KMS-11 (cell line): Measurements from ENCODE around the gene APOO.

ENCODE experiments used
- H2AFZ ChIP-seq: fragments of 200-600 bp; sonication (generic); 2 replicates; pipeline ENCODE4 v1.6.1; 2016; ENCODE audit warnings: antibody characterized with exemption, mixed run types, low read depth
- H3K27ac ChIP-seq: fragments of 200-600 bp; sonication (generic); 2 replicates; pipeline ENCODE4 v1.6.1; 2016; ENCODE audit warnings: mild to moderate bottlenecking, mixed run types
- H3K27me3 ChIP-seq: fragments of 200-600 bp; sonication (generic); 2 replicates; pipeline ENCODE4 v1.6.1; 2017; ENCODE audit warnings: mild to moderate bottlenecking, low read depth, mixed run types, moderate library complexity; ENCODE audit not compliant: insufficient read depth
- H3K36me3 ChIP-seq: fragments of 200-600 bp; sonication (generic); 2 replicates; pipeline ENCODE4 v1.6.1; 2017; ENCODE audit warnings: mild to moderate bottlenecking, mixed run types; ENCODE audit not compliant: insufficient read depth
- H3K4me1 ChIP-seq: fragments of 200-600 bp; sonication (generic); 2 replicates; pipeline ENCODE4 v1.6.1; 2016; ENCODE audit warnings: mild to moderate bottlenecking, low read depth, mixed run types; ENCODE audit not compliant: poor library complexity, severe bottlenecking
- H3K4me2 ChIP-seq: fragments of 200-600 bp; sonication (generic); 2 replicates; pipeline ENCODE4 v1.7.0; 2016; ENCODE audit warnings: mild to moderate bottlenecking, mixed run types
- H3K4me3 ChIP-seq: fragments of 200-600 bp; sonication (generic); IDR thresholded peaks from 2 replicates; pipeline ENCODE4 v1.6.1; 2017; ENCODE audit warnings: low read depth, low read length, mixed read lengths; ENCODE audit not compliant: insufficient read depth
- H3K79me2 ChIP-seq: fragments of 200-600 bp; sonication (generic); 2 replicates; pipeline ENCODE4 v1.6.1; 2016; ENCODE audit warnings: low read depth, mixed run types; ENCODE audit not compliant: insufficient read depth
- H3K9ac ChIP-seq: fragments of 200-600 bp; sonication (generic); 2 replicates; pipeline ENCODE4 v1.6.1; 2016; ENCODE audit warnings: mild to moderate bottlenecking, mixed run types
- H4K20me1 ChIP-seq: fragments of 200-600 bp; sonication (generic); 2 replicates; pipeline ENCODE4 v1.6.1; 2016; ENCODE audit warnings: mild to moderate bottlenecking, mixed run types; ENCODE audit not compliant: insufficient read depth
- CTCF ChIP-seq: fragments of 200-600 bp; sonication (generic); conservative IDR thresholded peaks from 2 replicates; pipeline ENCODE4 v1.6.1; 2017; ENCODE audit warnings: low read depth, mild to moderate bottlenecking, antibody characterized with exemption, low read length, moderate library complexity, mixed read lengths

The APOO gene

GRCh38 chrX:23799469-23800065 is 108.2 kb downstream of the APOO start:
- no peak overlapping the region for H3K4me3 ChIP-seq
- no peak overlapping the region for H2AFZ ChIP-seq
- no peak overlapping the region for H3K9ac ChIP-seq
- H3K36me3 ChIP-seq: no peaks in the 10 kb centered on the region
- H3K27ac ChIP-seq: no peak overlapping the region
- H3K79me2 ChIP-seq: no peaks in the 10 kb centered on the region
- H3K27me3 ChIP-seq: no peaks in the 10 kb centered on the region
- TF ChIP-seq CTCF: no peak
- H3K4me1 ChIP-seq: peaks cover 14% of the 10 kb centered on the region
- no peak overlapping the region for H3K4me2 ChIP-seq
- H4K20me1 ChIP-seq: no peaks in the 10 kb centered on the region

- H3K79me2 ChIP-seq: no peaks in the 10 kb centered on the region
- no peak overlapping the region for H3K4me3 ChIP-seq
- no peak overlapping the region for H3K27ac ChIP-seq
- no peak overlapping the region for H3K9ac ChIP-seq
- H3K36me3 ChIP-seq: no peaks in the 10 kb centered on the region
- H3K4me1 ChIP-seq: peaks cover 6% of the 10 kb centered on the region
- H4K20me1 ChIP-seq: no peaks in the 10 kb centered on the region
- H2AFZ ChIP-seq: no peak overlapping the region
- H3K4me2 ChIP-seq: no peak overlapping the region
- H3K27me3 ChIP-seq: no peaks in the 10 kb centered on the region
- TF ChIP-seq CTCF: no peak
These were observed 110.2 kb downstream of the APOO start for GRCh38 chrX:23797371-23798128.

GRCh38 chrX:23795221-23795620 is 112.5 kb downstream of the APOO start:
- Histone ChIP-seq H3K4me1 (no peaks in the 10 kb centered on the region), H2AFZ (no peak overlapping the region), H3K79me2 (no peaks in the 10 kb centered on the region), H3K36me3 (no peaks in the 10 kb centered on the region), H4K20me1 (no peaks in the 10 kb centered on the region), H3K4me3 (no peak overlapping the region), H3K4me2 (no peak overlapping the region), H3K27ac (no peak overlapping the region), H3K27me3 (no peaks in the 10 kb centered on the region), H3K9ac (no peak overlapping the region)
- no peak for TF ChIP-seq CTCF

GRCh38 chrX:23792861-23793553 is 114.7 kb downstream of the APOO start:
- no peak overlapping the region for H3K4me2 ChIP-seq
- TF ChIP-seq CTCF: no peak
- no peaks in the 10 kb centered on the region for H4K20me1 ChIP-seq
- H3K36me3 ChIP-seq: no peaks in the 10 kb centered on the region
- no peaks in the 10 kb centered on the region for H3K4me1 ChIP-seq
- H3K27me3 ChIP-seq: no peaks in the 10 kb centered on the region
- H3K9ac ChIP-seq: no peak overlapping the region
- no peak overlapping the region for H3K4me3 ChIP-seq
- no peaks in the 10 kb centered on the region for H3K79me2 ChIP-seq
- no peak overlapping the region for H3K27ac ChIP-seq
- H2AFZ ChIP-seq: no peak overlapping the region
